HCT116 (cell line): ENCODE data around the gene HOXA2. TPM values are rescaled to one million over a fixed set of nuclear protein-coding genes. Genes with fewer than 3 reads are reported as not detected.

ENCODE experiments used
- ATAC-seq: fragments of 200-7000 bp; cut with Tn5 transposase; 2 replicates; pipeline ENCODE4 v1.9.1; 2020; ENCODE audit warnings: mild to moderate bottlenecking, moderate library complexity
- BruUV-seq: library from RNA; stranded (reverse); fragments of 400-500 nt; replicated peaks from 2 replicates; lab custom pipeline; 2021; lab: Mats Ljungman, UMichigan
- CTCF ChIA-PET: fragments of 300-600 bp; sonication (Branson Sonifier 250); formaldehyde crosslinking; loops from one replicate; lab custom pipeline; 2021; ENCODE audit warnings: antibody characterized with exemption; lab: Charles Lee
- POLR2A ChIA-PET: fragments of 300-600, 350-600 bp; sonication (Branson Sonifier 250); formaldehyde crosslinking; loops from one replicate; lab custom pipeline; 2021; ENCODE audit warnings: antibody characterized with exemption; lab: Charles Lee
- RAD21 ChIA-PET, 2 experiments: fragments of 300-600 bp; sonication (Branson Sonifier 250); formaldehyde crosslinking; loops; one replicate each; lab custom pipeline; 2023; ENCODE audit warnings: low total read pairs in 2 of 2; ENCODE audit not compliant: uncharacterized antibody in 2 of 2, unreplicated experiment in 2 of 2, low non-redundant PET in 1 of 2; lab: Charles Lee
- DNase-seq: peaks from one replicate; pipeline ENCODE4 v3.0.0-alpha.2; 2010; ENCODE audit warnings: low read depth, low spot score
- H2AFZ ChIP-seq: fragments of 200-600 bp; shearing (Covaris generic), sonication (generic); 2 replicates; pipeline ENCODE4 v1.6.1; 2017; ENCODE audit warnings: low read depth, mixed run types, mixed read lengths, antibody characterized with exemption, low read length; ENCODE audit not compliant: poor library complexity, severe bottlenecking
- H3K27ac ChIP-seq: 2 replicates; pipeline ENCODE4 v1.5.1; 2012; ENCODE audit warnings: low read depth, low read length
- H3K27me3 ChIP-seq: fragments of 200-600 bp; sonication (generic); 2 replicates; pipeline ENCODE4 v1.6.1; 2016; ENCODE audit warnings: mixed run types, low read length, mixed read lengths; ENCODE audit not compliant: insufficient read depth
- H3K36me3 ChIP-seq, 2 experiments: fragments of 200-500 bp in 1 of 2; fragments of 200-600 bp in 1 of 2; sonication (Bioruptor generic) in 1 of 2; sonication (generic) in 1 of 2; 2 replicates each; pipeline versions ENCODE4 v1.5.1 to v1.6.1; 2014 to 2016; ENCODE audit warnings: low read length in 2 of 2, inconsistent platforms in 1 of 2, mixed read lengths in 1 of 2, mixed run types in 1 of 2; ENCODE audit not compliant: insufficient read depth in 2 of 2, control insufficient read depth in 1 of 2
- H3K4me1 ChIP-seq, 2 experiments: fragments of 200-600 bp in 1 of 2; sonication (generic) in 1 of 2; 2 replicates each; pipeline versions ENCODE4 v1.5.1 to v1.6.1; 2012 to 2017; ENCODE audit warnings: low read length in 2 of 2, inconsistent platforms in 1 of 2, mild to moderate bottlenecking in 1 of 2, mixed read lengths in 1 of 2, mixed run types in 1 of 2, moderate library complexity in 1 of 2; ENCODE audit not compliant: insufficient read depth in 2 of 2, control insufficient read depth in 1 of 2
- H3K4me2 ChIP-seq: fragments of 200-600 bp; sonication (generic); 2 replicates; pipeline ENCODE4 v1.6.1; 2017; ENCODE audit warnings: mixed run types, low read length, mixed read lengths
- H3K4me3 ChIP-seq, 2 experiments: fragments of 200-600 bp in 1 of 2; sonication (generic) in 1 of 2; replicated peaks in 1 of 2; 2 replicates each; pipeline ENCODE4 v1.5.1; 2011 to 2016; ENCODE audit warnings: low read length in 2 of 2, control low read depth in 1 of 2, low read depth in 1 of 2, mild to moderate bottlenecking in 1 of 2, mixed read lengths in 1 of 2, mixed run types in 1 of 2
- H3K79me2 ChIP-seq: fragments of 200-600 bp; sonication (generic); 2 replicates; pipeline ENCODE4 v1.6.1; 2017; ENCODE audit warnings: mild to moderate bottlenecking, mixed run types, low read length, moderate library complexity, mixed read lengths; ENCODE audit not compliant: insufficient read depth
- H3K9ac ChIP-seq: fragments of 200-600 bp; sonication (generic); 2 replicates; pipeline ENCODE4 v1.6.1; 2016; ENCODE audit warnings: low read length, mixed read lengths
- H3K9me2 ChIP-seq: fragments of 200-600 bp; sonication (generic), shearing (Covaris generic); 2 replicates; pipeline ENCODE4 v1.6.1; 2017; ENCODE audit warnings: mixed run types, mild to moderate bottlenecking, moderate library complexity; ENCODE audit not compliant: insufficient read depth
- H3K9me3 ChIP-seq, 2 experiments: fragments of 200-500 bp in 1 of 2; fragments of 200-600 bp in 1 of 2; sonication (Bioruptor generic) in 1 of 2; sonication (generic) in 1 of 2; 2 replicates each; pipeline ENCODE4 v1.6.1; 2014 to 2017; ENCODE audit warnings: low read length in 2 of 2, mixed read lengths in 2 of 2, inconsistent platforms in 1 of 2, low read depth in 1 of 2, mild to moderate bottlenecking in 1 of 2, mixed run types in 1 of 2, moderate library complexity in 1 of 2; ENCODE audit not compliant: control insufficient read depth in 1 of 2, insufficient read depth in 1 of 2
- H4K20me1 ChIP-seq: fragments of 200-600 bp; sonication (generic), shearing (Covaris generic); 2 replicates; pipeline ENCODE4 v1.6.1; 2017; ENCODE audit warnings: mixed run types, mild to moderate bottlenecking, moderate library complexity; ENCODE audit not compliant: insufficient read depth
- CBX3 ChIP-seq: IDR thresholded peaks from 2 replicates; pipeline ENCODE4 v1.6.1; 2012; ENCODE audit warnings: low read depth
- CEBPB ChIP-seq: IDR thresholded peaks from 2 replicates; pipeline ENCODE4 v1.6.1; 2012; ENCODE audit warnings: low read depth
- EGR1 ChIP-seq: IDR thresholded peaks from 2 replicates; pipeline ENCODE4 v1.6.1; 2012; ENCODE audit warnings: low read depth
- ELF1 ChIP-seq: IDR thresholded peaks from 2 replicates; pipeline ENCODE4 v1.6.1; 2012; ENCODE audit warnings: low read depth, borderline replicate concordance
- EZH2phosphoT487 ChIP-seq: fragments of 200-600 bp; IDR thresholded peaks from 2 replicates; pipeline ENCODE4 v1.6.1; 2018; ENCODE audit warnings: antibody characterized with exemption, borderline replicate concordance
- FOSL1 ChIP-seq: IDR thresholded peaks from 2 replicates; pipeline ENCODE4 v1.6.1; 2012; ENCODE audit warnings: low read depth
- JUND ChIP-seq: IDR thresholded peaks from 2 replicates; pipeline ENCODE4 v1.6.1; 2012
- POLR2AphosphoS5 ChIP-seq: IDR thresholded peaks from 2 replicates; pipeline ENCODE4 v1.6.1; 2011; ENCODE audit warnings: mild to moderate bottlenecking, low read depth, low read length, moderate library complexity
- RAD21 ChIP-seq: IDR thresholded peaks from 2 replicates; pipeline ENCODE4 v1.6.1; 2012; ENCODE audit warnings: low read depth, mild to moderate bottlenecking
- SP1 ChIP-seq: IDR thresholded peaks from 2 replicates; pipeline ENCODE4 v1.6.1; 2012; ENCODE audit warnings: low read depth
- TCF7L2 ChIP-seq: IDR thresholded peaks from 2 replicates; pipeline ENCODE4 v1.7.0; 2011; ENCODE audit warnings: borderline replicate concordance, inconsistent platforms; ENCODE audit not compliant: insufficient read depth, insufficient read length; ENCODE audit errors: extremely low read depth
- YY1 ChIP-seq: IDR thresholded peaks from 2 replicates; pipeline ENCODE4 v1.6.1; 2011; ENCODE audit warnings: low read length, low read depth, moderate library complexity, mild to moderate bottlenecking; ENCODE audit not compliant: insufficient replicate concordance; ENCODE audit errors: extremely low read depth
- ZFX ChIP-seq: fragments of 450-650 bp; IDR thresholded peaks from 2 replicates; pipeline ENCODE4 v1.6.1; 2017
- ZNF274 ChIP-seq: fragments of 200-500 bp; sonication (Bioruptor generic); IDR thresholded peaks from 2 replicates; pipeline ENCODE4 v1.6.1; 2014; ENCODE audit warnings: mild to moderate bottlenecking, low read depth, low read length, inconsistent platforms
- intact Hi-C: fragments of 100-400 bp; cut with micrococcal nuclease; formaldehyde crosslinking; loops from 2 replicates; pipeline ENCODE4 v1.10.0; 2022
- total RNA-seq: library from RNA; stranded (reverse); gene quantifications from one replicate; pipeline ENCODE4 v1.2.1, GENCODE V29; 2021; ENCODE audit not compliant: unreplicated experiment
- TF ChIP-seq, protein P1 (sequence below): IDR thresholded peaks from 2 replicates; pipeline ENCODE4 v1.6.1; 2011; ENCODE audit warnings: mild to moderate bottlenecking, low read length, moderate library complexity; ENCODE audit not compliant: insufficient replicate concordance; ENCODE audit errors: extremely low read depth
- TF ChIP-seq, protein P2 (sequence below): IDR thresholded peaks from 2 replicates; pipeline ENCODE4 v1.6.1; 2012
- TF ChIP-seq, protein P3 (sequence below): IDR thresholded peaks from 2 replicates; pipeline ENCODE4 v1.6.1; 2012
- TF ChIP-seq, protein P4 (sequence below), 3 experiments: fragments of 200-600 bp in 1 of 3; sonication (generic) in 1 of 3; IDR thresholded peaks in 2 of 3; conservative IDR thresholded peaks in 1 of 3; 2 replicates each; pipeline ENCODE4 v1.5.1; 2012 to 2017; ENCODE audit warnings: low read depth in 2 of 3, low read length in 2 of 3, antibody characterized with exemption in 1 of 3, borderline replicate concordance in 1 of 3, control low read depth in 1 of 3, mild to moderate bottlenecking in 1 of 3, mixed read lengths in 1 of 3, mixed run types in 1 of 3, moderate library complexity in 1 of 3; ENCODE audit not compliant: insufficient read depth in 1 of 3

The HOXA2 gene
- total RNA-seq, 1 experiment from 2014 or later, result 0.57 TPM

DNA sequence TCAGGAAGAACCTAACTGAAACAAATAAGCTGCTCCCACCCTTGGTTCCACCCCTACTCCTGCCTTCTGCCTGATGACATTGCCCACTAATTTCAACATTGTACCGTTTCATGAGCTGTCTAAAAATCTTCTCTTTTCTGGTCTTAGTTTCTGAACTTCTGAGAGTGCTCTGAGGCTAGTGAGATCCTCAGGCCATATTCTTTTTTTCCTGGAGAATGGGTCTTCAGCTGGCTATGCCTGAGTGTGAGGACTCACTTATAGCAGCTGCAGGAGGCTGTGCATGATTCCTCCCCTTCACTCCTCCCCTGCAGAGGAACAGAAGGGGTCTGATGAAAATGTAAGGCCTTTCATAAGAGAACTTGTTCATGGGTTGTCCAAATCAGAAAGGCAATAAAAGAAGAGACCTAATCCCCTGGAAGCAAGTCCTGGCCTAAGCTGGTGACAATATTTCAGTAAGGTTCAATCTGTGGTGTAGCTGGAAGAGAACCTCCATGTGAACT lies 17.0 kb upstream of the HOXA2 start (continued):
- no peak for TF ChIP-seq CEBPB
- no peak for TF ChIP-seq ZNF274

DNA sequence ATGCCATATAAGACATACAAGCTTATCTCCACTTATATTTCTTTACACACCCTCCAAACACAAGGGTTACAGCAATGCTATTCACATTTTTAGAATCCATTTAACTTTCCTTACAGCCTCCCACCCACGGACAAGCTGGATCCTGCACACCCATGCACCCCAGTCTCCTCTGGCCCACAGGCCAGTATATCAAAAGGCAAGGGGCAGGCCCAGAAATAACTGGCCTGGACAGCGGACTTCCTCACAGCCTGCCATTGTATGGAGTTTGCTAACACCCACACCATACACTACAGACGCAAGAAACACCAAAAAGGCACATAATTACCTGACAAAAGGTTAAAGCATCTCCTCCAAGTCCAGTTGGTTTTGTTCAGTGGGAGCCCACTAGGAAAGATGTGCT lies 16.1 kb upstream of the HOXA2 start:
- Histone ChIP-seq H3K9ac (no peak overlapping the region), H3K4me2 (no peak overlapping the region), H3K9me3 (no peaks in the 10 kb centered on the region), H3K36me3 (no peaks in the 10 kb centered on the region), H3K27ac (no peak overlapping the region), H3K27me3 (peaks cover 16% of the 10 kb centered on the region; the same call in 1 of the 2 replicates), H3K4me1 (peaks cover 48 to 77% of the 10 kb centered on the region in 2 experiments), H2AFZ (no peak overlapping the region), H3K79me2 (no peaks in the 10 kb centered on the region), H4K20me1 (no peaks in the 10 kb centered on the region), H3K9me2 (no peaks in the 10 kb centered on the region), H3K4me3 (no peak overlapping the region)
- no peak for ATAC-seq
- POLR2A ChIA-PET, result no interaction called here
- CTCF ChIA-PET, result no interaction called here
- RAD21 ChIA-PET, result no interaction called here
- no peak for TF ChIP-seq SP1
- no peak for TF ChIP-seq CBX3
- no peak for TF ChIP-seq TCF7L2
- TF ChIP-seq RAD21, result no peak
- TF ChIP-seq, protein P1, sequence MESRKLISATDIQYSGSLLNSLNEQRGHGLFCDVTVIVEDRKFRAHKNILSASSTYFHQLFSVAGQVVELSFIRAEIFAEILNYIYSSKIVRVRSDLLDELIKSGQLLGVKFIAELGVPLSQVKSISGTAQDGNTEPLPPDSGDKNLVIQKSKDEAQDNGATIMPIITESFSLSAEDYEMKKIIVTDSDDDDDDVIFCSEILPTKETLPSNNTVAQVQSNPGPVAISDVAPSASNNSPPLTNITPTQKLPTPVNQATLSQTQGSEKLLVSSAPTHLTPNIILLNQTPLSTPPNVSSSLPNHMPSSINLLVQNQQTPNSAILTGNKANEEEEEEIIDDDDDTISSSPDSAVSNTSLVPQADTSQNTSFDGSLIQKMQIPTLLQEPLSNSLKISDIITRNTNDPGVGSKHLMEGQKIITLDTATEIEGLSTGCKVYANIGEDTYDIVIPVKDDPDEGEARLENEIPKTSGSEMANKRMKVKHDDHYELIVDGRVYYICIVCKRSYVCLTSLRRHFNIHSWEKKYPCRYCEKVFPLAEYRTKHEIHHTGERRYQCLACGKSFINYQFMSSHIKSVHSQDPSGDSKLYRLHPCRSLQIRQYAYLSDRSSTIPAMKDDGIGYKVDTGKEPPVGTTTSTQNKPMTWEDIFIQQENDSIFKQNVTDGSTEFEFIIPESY, result no peak
- TF ChIP-seq EGR1, result no peak
- TF ChIP-seq ELF1, result no peak
- TF ChIP-seq, protein P2, sequence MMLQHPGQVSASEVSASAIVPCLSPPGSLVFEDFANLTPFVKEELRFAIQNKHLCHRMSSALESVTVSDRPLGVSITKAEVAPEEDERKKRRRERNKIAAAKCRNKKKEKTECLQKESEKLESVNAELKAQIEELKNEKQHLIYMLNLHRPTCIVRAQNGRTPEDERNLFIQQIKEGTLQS, result no peak
- TF ChIP-seq YY1, result no peak
- no peak for TF ChIP-seq FOSL1
- no peak for TF ChIP-seq ZFX
- TF ChIP-seq, protein P3, sequence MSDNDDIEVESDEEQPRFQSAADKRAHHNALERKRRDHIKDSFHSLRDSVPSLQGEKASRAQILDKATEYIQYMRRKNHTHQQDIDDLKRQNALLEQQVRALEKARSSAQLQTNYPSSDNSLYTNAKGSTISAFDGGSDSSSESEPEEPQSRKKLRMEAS, result no peak
- TF ChIP-seq, protein P4, sequence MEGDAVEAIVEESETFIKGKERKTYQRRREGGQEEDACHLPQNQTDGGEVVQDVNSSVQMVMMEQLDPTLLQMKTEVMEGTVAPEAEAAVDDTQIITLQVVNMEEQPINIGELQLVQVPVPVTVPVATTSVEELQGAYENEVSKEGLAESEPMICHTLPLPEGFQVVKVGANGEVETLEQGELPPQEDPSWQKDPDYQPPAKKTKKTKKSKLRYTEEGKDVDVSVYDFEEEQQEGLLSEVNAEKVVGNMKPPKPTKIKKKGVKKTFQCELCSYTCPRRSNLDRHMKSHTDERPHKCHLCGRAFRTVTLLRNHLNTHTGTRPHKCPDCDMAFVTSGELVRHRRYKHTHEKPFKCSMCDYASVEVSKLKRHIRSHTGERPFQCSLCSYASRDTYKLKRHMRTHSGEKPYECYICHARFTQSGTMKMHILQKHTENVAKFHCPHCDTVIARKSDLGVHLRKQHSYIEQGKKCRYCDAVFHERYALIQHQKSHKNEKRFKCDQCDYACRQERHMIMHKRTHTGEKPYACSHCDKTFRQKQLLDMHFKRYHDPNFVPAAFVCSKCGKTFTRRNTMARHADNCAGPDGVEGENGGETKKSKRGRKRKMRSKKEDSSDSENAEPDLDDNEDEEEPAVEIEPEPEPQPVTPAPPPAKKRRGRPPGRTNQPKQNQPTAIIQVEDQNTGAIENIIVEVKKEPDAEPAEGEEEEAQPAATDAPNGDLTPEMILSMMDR (IDR thresholded peaks at IDR 0.05 in 2 of 3, conservative IDR thresholded peaks at IDR 0.05 in 1 of 3; ENCODE audit: borderline replicate concordance in 1 of 3, insufficient read depth in 1 of 3, low read depth in 2 of 3, low read length in 2 of 3), result no peak
- no peak for TF ChIP-seq POLR2AphosphoS5
- no peak for TF ChIP-seq EZH2phosphoT487
- TF ChIP-seq JUND, result no peak
- DNase-seq, result no peak
- intact Hi-C loops, result no loop called here
- BruUV-seq, result no TSS peak
